ENCODE data around the gene NOL4L.
A peak's percentile ranks its signal among the peaks of the same experiment; 100 is the strongest.

The NOL4L gene

DNA sequence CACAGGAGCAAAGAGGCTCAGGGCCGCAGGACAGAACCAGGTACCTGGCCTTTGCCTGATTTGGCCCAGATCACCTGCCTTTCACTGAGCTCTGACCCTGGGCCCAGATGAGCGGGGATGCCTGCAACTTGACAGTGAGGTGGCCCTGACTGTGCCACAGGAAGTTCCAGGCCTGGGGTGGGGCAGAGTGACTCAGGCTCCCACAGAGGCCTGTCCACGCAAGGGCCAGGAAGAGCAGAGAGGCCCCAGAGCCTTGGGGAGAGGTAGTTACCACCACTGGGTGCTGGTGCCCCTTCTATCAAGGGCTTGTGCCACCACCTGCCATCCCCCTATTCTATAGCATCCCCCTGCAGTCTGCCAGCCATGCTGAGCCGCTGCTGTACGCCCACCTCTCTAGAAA, 4.1 kb upstream of the NOL4L start:
- peaks cover 29% of the 10 kb centered on the region for H3K27me3 ChIP-seq (ENCODE audit: control insufficient read depth, insufficient read depth, low read length)
- no peaks in the 10 kb centered on the region for H3K36me3 ChIP-seq (ENCODE audit: control insufficient read depth, insufficient read depth, low read length)
- no peaks in the 10 kb centered on the region for H3K9me3 ChIP-seq (ENCODE audit: control insufficient read depth, insufficient read depth, low read length)
- H3K9ac ChIP-seq (ENCODE audit: low read depth, low read length): no peak overlapping the region
- no peak overlapping the region for H3K4me3 ChIP-seq (ENCODE audit: low read depth, low read length)
- H3K4me1 ChIP-seq (ENCODE audit: control insufficient read depth, insufficient read depth, low read length): peaks cover 3% of the 10 kb centered on the region

DNA sequence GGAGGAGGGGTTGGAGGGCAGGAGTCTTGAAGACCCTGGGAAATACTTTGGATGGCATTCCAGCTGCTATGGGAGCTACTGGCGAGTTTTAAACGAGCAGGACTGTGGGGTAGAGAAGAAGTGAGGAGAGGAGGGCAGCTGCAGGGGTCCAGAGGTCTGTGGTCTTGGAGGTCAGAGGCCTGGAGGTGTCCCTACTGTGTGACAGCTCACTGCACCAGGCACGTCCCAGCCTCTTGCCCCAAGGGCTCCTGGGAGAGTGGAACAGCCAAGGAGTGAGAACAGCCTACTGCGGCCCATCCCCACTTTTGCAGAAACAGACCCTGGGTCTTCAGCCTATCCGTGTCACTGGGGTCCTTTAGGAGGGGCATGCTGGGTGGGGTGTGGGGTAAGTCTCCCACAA, 2.9 kb upstream of the NOL4L start:
- Histone ChIP-seq H3K4me1 (ENCODE audit: control insufficient read depth, insufficient read depth, low read length) (peaks cover 3% of the 10 kb centered on the region), H3K9me3 (ENCODE audit: control insufficient read depth, insufficient read depth, low read length) (no peaks in the 10 kb centered on the region), H3K36me3 (ENCODE audit: control insufficient read depth, insufficient read depth, low read length) (no peaks in the 10 kb centered on the region), H3K9ac (ENCODE audit: low read depth, low read length) (no peak overlapping the region), H3K27me3 (ENCODE audit: control insufficient read depth, insufficient read depth, low read length) (peaks cover 29% of the 10 kb centered on the region), H3K4me3 (ENCODE audit: low read depth, low read length) (no peak overlapping the region)

DNA sequence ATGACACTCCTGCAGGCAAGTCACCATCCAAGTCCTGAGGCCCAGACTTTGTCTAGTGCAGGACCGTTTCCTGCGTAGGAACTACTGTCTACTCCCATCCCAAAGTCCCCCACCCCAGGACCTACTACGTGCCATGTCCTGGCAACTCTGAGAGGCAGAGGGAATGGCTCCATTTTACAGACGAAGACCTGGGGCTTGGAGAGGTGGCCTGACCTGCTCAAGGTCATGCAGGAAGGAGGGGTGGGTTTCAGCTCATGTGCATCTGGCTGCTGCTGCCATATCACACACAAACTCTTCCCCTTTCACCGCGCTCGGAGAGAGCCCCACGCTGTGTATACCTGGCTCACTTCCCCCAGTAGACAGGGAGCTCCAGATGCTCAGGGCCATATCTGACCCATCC, 1.2 kb upstream of the NOL4L start:
- Histone ChIP-seq H3K4me1 (ENCODE audit: control insufficient read depth, insufficient read depth, low read length) (peaks cover 3% of the 10 kb centered on the region), H3K4me3 (ENCODE audit: low read depth, low read length) (peak overlapping the region; percentile 52), H3K27me3 (ENCODE audit: control insufficient read depth, insufficient read depth, low read length) (peaks cover 29% of the 10 kb centered on the region), H3K36me3 (ENCODE audit: control insufficient read depth, insufficient read depth, low read length) (no peaks in the 10 kb centered on the region), H3K9ac (ENCODE audit: low read depth, low read length) (no peak overlapping the region), H3K9me3 (ENCODE audit: control insufficient read depth, insufficient read depth, low read length) (no peaks in the 10 kb centered on the region)

DNA sequence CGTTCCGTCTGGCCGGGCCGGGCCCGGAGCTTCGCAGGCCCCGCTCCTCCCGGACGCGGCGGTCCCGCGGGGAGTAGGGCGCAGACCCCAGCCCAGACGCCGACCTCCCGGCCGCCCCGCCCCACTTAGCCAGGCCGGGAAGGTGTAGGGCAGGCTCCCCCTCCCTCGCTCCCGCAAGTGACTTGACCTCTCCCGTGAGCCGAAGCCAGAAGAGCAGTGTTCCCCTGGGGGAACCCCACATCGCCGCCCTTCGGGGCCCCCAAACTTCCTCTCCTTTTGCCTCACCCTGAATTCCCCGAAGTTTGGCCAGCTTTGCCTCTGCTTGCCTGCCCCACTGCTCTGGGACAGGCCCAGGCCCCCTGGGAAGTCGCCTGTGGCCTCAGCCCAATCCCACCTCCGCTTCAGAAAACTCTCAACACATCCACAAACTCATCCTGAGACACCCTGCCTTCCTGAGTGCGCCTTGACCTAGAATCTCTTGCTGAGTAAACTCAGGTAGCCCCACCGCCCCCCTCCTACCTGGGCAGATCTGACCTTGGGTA, 524 bp upstream of the NOL4L start:
- peaks cover 3% of the 10 kb centered on the region for H3K4me1 ChIP-seq (ENCODE audit: control insufficient read depth, insufficient read depth, low read length)
- H3K9ac ChIP-seq (ENCODE audit: low read depth, low read length): no peak overlapping the region
- peak overlapping the region; percentile 52 for H3K4me3 ChIP-seq (ENCODE audit: low read depth, low read length)
- H3K27me3 ChIP-seq (ENCODE audit: control insufficient read depth, insufficient read depth, low read length): peaks cover 29% of the 10 kb centered on the region
- no peaks in the 10 kb centered on the region for H3K9me3 ChIP-seq (ENCODE audit: control insufficient read depth, insufficient read depth, low read length)
- no peaks in the 10 kb centered on the region for H3K36me3 ChIP-seq (ENCODE audit: control insufficient read depth, insufficient read depth, low read length)

DNA sequence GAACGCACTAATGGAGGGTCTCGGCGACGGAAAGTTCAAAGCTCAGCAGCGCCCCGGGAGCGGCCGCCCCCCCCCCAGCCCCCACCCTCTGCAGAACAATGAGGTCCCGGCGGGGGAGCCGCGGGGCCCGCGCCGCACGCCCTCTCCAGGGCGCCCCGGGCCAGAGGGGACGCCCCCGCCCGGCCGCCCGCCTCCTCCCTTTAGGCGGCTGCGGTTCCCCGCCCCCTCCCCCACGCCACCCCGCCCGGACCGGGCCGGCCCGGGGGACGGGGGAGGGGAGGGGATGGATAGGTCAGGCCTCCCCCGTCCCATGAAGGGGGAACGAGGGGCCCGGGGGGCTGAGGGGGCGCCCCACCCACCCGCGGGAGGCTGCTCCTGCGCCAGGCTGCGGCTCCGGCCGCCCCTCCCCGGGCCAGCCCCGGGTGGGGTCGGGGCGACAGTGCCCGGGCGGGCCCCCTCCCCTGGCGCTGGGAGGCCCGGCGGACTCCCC, 1.5 kb downstream of the NOL4L start:
- Histone ChIP-seq H3K9me3 (ENCODE audit: control insufficient read depth, insufficient read depth, low read length) (no peaks in the 10 kb centered on the region), H3K4me1 (ENCODE audit: control insufficient read depth, insufficient read depth, low read length) (peaks cover 3% of the 10 kb centered on the region), H3K4me3 (ENCODE audit: low read depth, low read length) (no peak overlapping the region), H3K36me3 (ENCODE audit: control insufficient read depth, insufficient read depth, low read length) (no peaks in the 10 kb centered on the region), H3K27me3 (ENCODE audit: control insufficient read depth, insufficient read depth, low read length) (peaks cover 27% of the 10 kb centered on the region), H3K9ac (ENCODE audit: low read depth, low read length) (no peak overlapping the region)

DNA sequence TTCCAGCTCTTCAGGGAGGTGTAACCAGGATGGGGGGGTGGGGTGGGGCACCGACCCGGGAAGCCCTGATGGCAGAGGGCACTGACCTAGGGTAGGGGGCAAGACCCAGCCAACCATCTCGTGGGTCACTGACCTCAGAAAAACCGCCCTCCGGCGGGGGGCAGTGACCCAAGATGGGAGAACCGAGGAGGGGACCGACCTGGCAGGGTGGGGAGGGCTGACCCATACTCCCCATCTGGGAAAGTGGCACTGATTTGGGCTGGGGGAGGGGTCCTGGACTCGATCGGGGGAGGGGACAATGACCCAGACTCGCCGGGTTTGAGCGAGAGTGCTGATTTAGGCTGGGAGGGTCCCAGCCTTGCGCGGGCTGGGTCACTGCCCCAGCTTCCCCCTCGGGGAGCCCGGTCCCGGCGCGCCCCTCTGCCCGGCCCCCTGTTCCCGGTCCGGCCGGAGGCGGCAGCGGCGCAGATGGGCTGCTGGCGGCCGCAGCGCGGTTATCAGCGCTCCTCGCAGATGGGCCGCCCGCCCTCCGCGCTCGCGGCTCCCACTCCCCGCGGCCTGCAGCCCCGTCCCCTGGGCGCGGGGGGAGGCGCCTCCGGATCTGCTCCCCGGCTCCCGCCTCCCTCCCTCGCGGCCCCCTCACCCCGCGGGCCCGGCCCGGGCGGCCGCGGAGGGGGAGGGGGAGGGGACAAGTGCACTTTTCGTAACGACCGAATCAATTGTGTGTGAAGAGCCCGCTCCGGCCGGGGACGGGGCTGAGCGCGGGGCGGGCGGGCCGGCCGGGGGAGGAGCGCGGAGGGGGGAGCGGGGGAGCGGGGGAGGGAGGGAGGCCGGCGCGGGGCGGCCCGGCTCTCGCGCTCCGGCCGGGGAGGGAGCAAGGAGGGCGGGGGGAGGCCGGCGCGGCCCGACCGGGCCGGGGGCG, 2.2 kb downstream of the NOL4L start:
- H3K9me3 ChIP-seq (ENCODE audit: control insufficient read depth, insufficient read depth, low read length): no peaks in the 10 kb centered on the region
- peaks cover 3% of the 10 kb centered on the region for H3K4me1 ChIP-seq (ENCODE audit: control insufficient read depth, insufficient read depth, low read length)
- no peak overlapping the region for H3K9ac ChIP-seq (ENCODE audit: low read depth, low read length)
- H3K36me3 ChIP-seq (ENCODE audit: control insufficient read depth, insufficient read depth, low read length): no peaks in the 10 kb centered on the region
- peaks cover 23% of the 10 kb centered on the region for H3K27me3 ChIP-seq (ENCODE audit: control insufficient read depth, insufficient read depth, low read length)
- peak overlapping the region; percentile 45 for H3K4me3 ChIP-seq (ENCODE audit: low read depth, low read length)

DNA sequence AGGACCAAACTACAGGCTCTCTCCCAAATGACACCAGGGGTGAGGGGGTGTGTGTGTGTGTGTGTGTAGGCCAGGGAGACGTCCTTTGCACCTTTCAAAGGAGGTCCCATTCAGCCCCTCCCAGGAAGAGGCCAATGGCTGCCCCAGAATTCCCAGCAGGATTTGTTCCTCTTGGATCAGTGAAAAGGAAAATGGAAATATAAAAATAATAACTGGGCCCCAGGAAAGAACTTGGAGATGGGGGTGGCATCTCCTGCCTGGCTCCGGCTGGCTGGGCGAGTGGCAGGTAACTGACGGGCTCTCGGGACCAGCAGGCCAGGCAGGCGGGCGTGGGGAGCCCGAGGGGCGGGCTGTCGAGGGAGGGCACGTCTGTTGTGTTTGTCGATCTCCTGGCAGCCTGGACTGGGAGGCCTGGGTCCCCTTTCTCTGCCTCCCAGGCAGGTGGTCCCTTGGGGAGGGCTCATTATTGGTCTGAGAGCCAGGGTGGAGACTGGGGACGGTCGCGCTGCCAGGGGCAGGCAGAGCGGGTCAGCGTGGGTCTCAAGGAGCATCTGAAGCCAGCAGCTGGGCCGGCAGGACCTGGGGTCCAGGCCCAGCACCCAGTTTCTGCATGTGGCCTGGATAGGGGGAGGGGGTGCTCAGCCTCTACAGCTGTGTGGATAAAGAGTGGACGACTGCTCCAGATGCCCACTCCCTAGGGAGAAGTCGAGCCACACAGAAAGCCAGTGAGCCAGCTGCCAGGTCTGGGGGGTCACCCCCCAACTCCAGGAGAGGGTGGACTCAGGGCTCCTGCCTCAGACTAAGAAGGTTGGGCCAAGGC, 3.1 kb downstream of the NOL4L start:
- peak overlapping the region; percentile 37 for H3K9ac ChIP-seq (ENCODE audit: low read depth, low read length)
- peaks cover 14% of the 10 kb centered on the region for H3K27me3 ChIP-seq (ENCODE audit: control insufficient read depth, insufficient read depth, low read length)
- H3K4me3 ChIP-seq (ENCODE audit: low read depth, low read length): peak overlapping the region; percentile 45
- H3K36me3 ChIP-seq (ENCODE audit: control insufficient read depth, insufficient read depth, low read length): no peaks in the 10 kb centered on the region
- no peaks in the 10 kb centered on the region for H3K9me3 ChIP-seq (ENCODE audit: control insufficient read depth, insufficient read depth, low read length)
- H3K4me1 ChIP-seq (ENCODE audit: control insufficient read depth, insufficient read depth, low read length): peaks cover 3% of the 10 kb centered on the region

DNA sequence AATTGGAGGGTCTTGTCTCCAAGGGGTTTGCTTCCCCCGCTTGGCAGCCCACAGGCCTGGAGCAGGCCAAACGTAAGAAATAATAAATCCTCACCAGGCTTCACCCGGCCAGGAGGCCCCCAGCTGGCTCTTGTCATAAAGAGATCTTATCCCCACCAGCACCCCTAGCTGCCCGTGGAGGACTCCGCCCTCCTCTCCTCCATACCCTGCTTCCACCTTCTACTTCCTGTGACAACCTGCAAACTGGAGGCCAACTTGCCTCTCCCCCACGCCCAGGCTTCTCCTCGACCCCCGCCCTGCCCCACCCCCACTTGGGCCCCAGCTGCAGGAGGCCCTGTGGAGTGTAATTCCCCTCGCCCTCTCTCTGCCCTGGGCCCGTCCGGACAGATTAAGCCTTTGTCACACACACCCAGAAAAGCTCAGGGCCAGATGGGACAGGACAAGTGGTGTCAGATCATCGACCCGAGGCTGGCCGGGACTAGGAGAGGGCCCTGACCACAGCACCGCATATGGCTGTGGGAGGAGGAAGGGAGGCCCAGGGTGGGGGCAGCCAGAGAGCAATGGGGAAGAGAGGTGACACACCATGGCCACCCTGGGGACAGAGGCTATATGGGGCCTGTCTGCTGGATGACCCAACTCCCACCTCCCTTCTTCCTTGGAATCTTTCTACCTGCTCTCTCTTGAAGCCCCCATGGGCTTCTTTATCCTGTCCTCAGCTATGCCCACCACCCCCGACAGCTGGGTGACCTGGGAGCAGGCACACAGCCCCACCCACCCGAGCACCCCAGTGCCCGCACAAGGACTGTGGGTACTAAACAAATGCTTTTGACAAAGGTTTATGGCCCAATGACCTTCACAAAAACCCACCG, 3.9 kb downstream of the NOL4L start:
- H3K4me3 ChIP-seq (ENCODE audit: low read depth, low read length): no peak overlapping the region
- H3K9me3 ChIP-seq (ENCODE audit: control insufficient read depth, insufficient read depth, low read length): no peaks in the 10 kb centered on the region

DNA sequence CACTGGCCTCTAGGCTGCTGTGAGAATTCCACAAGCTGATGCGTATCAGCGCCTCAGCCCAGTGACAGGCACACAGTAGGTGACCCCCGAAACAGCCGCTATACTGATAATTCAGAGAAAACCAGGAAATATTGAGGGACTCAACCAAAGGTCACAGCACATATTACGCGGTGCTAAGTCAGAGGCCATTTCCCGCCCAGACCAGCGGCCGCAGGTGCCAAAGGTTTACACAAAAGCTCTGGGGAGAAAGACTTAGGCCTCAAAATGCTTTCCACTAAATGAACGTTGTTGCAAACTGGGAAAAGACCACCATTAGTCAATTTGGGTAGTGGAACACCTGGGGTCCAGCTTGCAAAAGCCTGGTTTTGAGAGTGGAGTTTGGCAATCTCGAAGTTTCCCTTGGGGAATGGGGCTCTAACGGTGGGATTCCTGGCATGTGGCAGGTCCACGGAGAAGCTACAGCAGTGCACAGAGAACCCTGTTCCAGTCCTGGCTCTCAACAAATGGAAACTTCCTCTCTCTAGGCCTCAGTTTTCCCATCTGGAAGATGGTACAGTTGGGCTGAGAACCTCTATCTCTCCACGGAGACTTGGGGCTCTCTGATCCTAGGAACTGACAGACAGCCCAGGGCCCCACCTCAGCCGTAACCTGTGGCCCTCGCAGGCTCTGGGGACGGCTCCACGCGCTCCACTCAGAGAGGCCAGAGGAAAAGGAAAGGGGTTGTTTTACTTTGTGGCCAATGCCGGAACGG, 4.7 kb downstream of the NOL4L start:
- Histone ChIP-seq H3K27me3 (ENCODE audit: control insufficient read depth, insufficient read depth, low read length) (no peaks in the 10 kb centered on the region), H3K9ac (ENCODE audit: low read depth, low read length) (no peak overlapping the region), H3K4me3 (ENCODE audit: low read depth, low read length) (no peak overlapping the region), H3K36me3 (ENCODE audit: control insufficient read depth, insufficient read depth, low read length) (no peaks in the 10 kb centered on the region), H3K4me1 (ENCODE audit: control insufficient read depth, insufficient read depth, low read length) (no peaks in the 10 kb centered on the region), H3K9me3 (ENCODE audit: control insufficient read depth, insufficient read depth, low read length) (no peaks in the 10 kb centered on the region)

More for the DNA sequence above, 3.9 kb downstream of the NOL4L start:
- Histone ChIP-seq H3K36me3 (ENCODE audit: control insufficient read depth, insufficient read depth, low read length) (no peaks in the 10 kb centered on the region), H3K4me1 (ENCODE audit: control insufficient read depth, insufficient read depth, low read length) (peaks cover 2% of the 10 kb centered on the region), H3K9ac (ENCODE audit: low read depth, low read length) (no peak overlapping the region), H3K27me3 (ENCODE audit: control insufficient read depth, insufficient read depth, low read length) (peaks cover 6% of the 10 kb centered on the region)

DNA sequence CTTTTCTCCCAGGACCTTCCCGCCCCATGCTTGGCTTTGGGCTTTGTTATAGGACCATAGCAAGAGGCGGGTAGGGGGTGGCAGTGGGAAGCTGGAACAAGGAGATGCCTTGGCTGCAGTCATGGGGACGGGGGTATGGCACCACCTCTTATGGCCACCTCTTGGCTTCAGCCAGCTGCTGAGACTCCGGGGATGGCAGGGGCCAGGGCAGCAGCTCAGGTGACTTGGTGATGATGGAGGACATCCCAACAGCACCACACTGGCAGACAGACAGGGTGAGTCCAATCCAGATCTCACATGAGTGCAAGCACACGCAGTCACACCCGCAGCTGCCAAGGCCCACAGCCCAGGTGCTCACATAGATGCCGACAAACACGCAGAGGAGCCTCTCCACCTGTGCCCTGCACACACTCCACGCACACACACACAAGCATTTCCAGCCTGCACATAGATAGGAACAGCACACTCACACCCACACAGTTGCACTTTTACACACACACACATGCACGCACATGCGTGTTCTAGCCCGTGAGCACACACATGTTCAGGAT, 6.2 kb downstream of the NOL4L start:
- H3K36me3 ChIP-seq (ENCODE audit: control insufficient read depth, insufficient read depth, low read length): no peaks in the 10 kb centered on the region
- H3K9ac ChIP-seq (ENCODE audit: low read depth, low read length): no peak overlapping the region
- H3K27me3 ChIP-seq (ENCODE audit: control insufficient read depth, insufficient read depth, low read length): no peaks in the 10 kb centered on the region

More for the DNA sequence above, 6.2 kb downstream of the NOL4L start:
- Histone ChIP-seq H3K4me1 (ENCODE audit: control insufficient read depth, insufficient read depth, low read length) (no peaks in the 10 kb centered on the region), H3K9me3 (ENCODE audit: control insufficient read depth, insufficient read depth, low read length) (no peaks in the 10 kb centered on the region), H3K4me3 (ENCODE audit: low read depth, low read length) (no peak overlapping the region)

Measured in iPS-15b (cell line).